NCI-H2196 treated with DMSO at 0.1 percent for 48 hours (cell line): ENCODE measurements around the gene DRAM1.
"Not testable (repeated sequence)": the region's sequence is repeated elsewhere in the genome, so short reads cannot be mapped to it uniquely, and the experiment has no call there.

Experiments used
- DNase-seq: peaks from one replicate; lab custom pipeline; 2025; ENCODE audit not compliant: unreplicated experiment; lab: John Stamatoyannopoulos, UW

DRAM1 gene

DNA sequence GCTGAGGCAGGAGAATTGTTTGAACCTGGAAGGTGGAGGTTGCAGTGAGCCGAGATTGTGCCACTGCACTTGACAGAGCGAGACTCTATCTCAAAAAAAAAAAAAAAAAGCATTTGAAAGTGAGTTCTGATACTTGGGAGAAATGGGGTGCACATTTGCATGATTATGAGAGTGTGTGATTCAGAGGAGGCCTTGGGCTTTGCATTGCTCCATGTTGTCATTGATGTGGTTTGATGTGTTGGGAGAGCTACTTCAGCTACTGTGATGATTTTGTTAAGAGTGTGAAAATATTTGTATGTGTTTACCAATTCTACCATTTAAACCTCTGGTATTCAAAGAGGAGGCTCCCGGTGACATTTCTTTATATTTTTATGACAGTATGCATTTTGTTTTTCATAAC, 24.4 kb downstream of the DRAM1 start:
- no peak for DNase-seq

DNA sequence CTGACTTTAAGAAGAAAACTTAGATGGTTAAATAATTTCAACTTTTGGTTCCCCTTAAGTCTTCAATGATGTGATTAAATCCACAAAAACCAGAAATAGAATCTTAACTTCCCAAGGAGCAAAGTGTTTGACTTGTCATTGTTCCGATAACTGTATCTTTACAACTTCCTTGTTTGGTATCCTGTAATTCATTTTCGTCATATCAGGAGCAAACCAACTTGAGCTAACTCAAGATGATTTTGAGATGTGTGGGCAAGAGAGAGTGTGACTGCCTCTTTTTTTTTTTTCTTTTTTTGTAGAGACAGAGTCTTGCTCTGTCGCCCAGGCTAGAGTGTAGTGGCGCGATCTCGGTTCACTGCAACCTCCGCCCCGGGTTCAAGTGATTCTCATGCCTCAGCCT, 25.3 kb downstream of the DRAM1 start:
- DNase-seq: no peak

DNA sequence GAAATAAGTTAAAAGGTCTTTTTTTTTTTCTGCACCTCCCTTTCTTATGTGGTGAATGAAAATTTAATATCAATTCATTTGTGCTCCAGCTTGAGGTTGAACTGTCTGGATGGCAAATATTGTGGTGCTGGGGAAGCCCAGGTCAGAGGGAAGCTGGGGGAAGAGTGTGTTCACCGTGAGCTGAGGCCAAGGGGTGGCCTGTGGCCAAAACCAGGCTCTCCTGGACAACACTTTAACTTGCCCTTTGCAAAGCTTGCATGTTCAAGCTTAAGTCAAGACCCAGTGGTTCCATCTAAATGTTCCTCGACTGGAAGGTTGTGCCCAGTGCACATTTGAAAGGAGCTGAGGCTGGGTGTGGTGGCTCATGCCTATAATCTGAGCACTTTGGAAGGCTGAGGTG, 28.8 kb downstream of the DRAM1 start:
- DNase-seq: no peak

DNA sequence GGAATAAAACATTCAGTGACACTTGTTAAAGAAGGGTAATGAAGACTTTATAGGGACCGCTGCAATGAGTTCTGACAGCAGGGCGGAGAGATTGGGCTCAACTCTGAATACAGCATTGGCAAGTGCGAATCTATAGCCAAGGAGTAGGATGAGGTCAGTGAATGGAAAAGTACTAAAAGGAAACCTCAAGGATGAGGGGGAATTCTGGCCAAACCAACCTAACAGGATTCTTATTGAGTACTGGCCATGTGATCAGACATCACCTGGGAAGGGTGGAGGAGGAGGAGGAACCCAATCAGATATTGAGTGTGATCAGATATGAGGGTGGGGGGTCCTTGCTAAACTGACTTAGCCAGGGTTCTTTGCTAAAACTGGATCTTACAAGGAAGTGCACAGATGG, 31.0 kb downstream of the DRAM1 start:
- no peak for DNase-seq

DNA sequence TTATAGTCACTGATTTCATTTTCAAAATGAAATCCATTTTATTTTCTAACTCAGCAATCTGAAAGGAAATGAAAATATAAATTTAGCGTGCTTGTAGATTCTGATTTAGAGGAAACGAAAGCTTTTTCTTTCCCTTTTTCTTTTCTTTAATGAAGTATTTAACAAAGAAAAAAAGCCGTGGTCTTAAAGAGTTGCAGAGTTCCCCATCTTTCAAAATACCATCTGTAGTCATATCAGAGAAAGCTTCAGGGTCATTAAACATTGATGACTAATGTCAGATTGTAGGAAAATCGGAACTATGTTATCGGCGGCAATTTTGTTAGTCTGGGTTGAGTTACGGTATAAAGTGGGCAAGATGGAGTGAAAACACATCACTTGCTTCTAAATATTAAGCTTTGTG, 32.3 kb downstream of the DRAM1 start:
- DNase-seq: no peak

DNA sequence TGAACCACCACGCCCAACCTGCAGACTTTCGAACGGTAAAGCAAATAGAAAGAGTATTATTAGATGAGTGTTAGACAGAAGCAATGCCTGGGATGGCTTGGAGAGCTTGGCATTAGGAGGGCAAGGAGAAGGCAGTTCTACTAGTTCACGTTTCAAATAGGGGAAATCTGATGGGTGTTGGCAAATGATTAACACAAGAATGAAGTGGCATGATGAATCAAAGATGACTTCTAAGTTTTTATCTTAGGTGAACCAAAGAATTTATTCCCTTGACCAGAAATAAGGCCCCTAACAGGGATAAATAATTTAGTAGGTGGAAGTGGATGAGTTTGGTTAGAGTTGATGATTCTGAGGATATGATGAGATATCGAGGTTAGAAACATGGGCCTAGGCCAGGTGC, 38.5 kb downstream of the DRAM1 start:
- DNase-seq: no peak

DNA sequence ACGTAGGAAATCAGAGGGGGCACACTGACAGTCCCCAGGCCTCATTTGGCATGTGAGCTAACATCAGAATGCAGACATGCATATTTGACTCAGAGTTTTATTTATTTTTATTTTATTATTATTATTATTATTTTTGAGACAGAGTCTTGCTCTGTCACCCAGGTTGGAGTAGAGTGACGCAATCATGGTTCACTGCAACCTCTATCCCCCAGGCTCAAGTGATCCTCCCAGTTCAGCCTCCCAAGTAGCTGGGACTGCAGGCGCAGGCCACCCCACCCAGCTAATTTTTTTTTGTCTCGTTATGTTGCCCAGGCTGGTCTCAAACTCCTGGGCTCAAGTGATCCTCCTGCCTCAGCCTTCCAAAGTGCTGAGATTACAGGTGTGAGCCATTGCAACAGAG, 41.4 kb downstream of the DRAM1 start:
- not testable (repeated sequence) for DNase-seq

DNA sequence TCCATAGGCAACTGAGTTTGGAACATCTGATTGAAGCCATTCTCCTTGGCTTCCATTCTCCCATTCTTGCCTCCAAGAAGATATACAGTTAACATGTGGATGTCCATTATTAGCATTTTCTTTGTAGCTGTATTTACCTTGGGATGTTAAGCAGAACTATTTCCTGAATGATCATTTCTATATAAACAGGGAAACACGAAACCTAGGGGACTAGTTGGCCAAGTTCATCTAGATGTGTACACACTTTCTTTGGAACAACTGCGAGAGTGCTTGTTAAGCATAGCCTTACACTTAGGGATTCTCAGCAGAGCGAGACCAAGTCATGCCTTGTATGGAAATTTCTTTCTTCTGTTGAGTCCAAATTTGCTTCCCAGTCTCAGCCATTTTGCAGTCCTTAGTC, 42.1 kb downstream of the DRAM1 start:
- DNase-seq: no peak

DNA sequence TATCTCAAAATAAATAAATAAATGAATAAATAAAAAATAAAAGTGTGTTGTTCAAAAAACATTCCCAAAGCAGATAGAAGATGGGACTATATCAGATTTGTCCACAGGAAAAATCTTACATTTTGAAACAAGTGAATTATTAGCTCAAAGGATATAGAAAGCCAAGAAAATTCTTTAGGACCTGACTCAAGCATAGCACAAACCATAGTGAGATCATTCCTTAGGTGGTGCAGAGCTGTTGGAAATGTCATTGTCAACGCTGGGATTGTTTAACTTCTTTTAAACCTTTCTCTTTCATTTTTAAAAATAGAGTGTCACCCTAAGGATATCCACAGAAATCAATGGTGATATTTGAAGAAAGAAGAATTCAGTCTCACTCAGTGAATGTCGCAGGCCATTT, 43.5 kb downstream of the DRAM1 start:
- DNase-seq: no peak

DNA sequence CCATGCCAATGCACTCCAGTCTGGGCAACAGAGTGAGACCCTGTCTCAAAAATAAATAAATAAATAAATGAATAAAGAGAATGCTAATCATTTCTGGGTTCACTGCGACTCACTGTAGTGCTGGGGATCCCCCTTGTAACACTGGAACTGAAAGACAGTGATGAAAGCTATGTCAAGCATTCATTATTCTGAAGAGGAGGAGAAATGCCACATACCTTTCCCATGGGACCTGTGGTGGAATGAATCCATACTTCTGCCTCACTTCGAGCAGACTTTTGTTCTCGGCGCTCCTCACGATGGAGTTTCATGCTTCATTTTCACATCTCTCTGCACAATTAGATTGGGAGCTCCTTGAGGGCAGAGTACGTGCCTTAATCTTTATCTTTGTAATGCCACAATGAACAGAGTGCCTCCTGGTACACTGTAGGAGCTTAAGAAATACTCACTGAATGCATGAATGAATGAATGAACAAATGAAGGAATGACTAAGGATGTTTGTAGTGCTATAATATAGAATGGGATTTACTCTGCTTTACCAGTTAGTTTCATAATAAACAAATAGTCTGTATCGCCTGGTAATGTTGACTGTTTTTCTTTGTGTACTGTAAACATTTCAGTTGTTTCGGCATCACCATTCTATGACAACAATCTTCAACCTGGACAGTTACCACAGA, 45.8 kb downstream of the DRAM1 start:
- DNase-seq: no peak

DNA sequence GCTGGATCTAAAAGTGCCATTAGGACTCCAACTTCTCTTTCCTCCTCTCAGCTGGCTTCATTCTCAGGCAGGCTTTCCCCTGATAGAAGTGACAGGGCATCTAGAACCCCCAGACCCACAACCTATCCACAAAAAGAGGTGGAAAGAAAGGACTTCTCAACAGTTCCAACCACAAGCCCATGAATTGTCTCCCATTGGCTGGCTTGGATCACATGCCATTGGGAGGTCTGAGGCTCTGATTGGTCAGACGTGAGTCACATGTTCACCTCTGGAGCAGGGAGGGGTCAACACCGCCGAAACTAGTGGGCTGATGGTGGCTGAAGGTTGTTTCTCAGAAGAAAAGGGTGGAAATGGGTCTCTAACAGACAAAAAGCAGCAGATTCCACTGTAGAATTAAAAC, 47.2 kb downstream of the DRAM1 start:
- no peak for DNase-seq

DNA sequence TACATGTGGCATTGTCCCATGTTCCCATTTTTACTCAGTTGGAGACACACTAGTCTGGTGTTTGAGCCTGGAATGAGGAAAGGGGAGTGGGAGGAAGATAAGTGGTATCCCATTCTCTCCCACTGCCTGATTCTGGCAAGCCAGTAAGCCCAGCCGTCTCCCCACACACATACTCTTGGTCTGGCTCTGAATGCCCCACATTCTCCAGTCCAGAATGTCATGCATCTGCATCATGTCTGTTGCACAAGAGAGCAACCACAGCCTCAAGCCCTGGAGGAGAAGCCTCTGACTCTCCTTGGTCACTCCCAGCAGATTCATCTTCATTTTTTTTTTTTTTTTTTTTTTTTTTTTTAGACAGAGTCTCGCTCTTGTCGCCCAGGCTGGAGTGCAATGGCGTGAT, 48.0 kb downstream of the DRAM1 start:
- DNase-seq: no peak

DNA sequence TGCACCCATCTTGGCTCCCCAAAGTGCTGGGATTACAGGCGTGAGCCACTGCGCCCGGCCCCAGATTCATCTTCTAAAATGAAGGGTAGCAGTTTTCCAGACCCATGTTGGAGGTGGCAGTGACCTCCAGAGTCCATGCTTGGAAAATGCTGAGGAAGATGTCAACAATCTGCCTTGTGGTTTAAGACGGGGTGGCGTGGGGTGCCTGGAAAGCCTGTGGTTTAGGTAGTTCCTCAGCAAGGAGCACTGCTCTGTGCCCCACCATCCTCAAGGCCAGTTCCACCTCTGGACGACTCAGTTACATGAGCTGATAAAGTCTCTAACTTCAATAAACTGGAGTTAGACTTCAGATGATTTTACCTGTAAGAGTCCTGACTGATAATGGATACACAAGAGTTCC, 48.6 kb downstream of the DRAM1 start:
- no peak for DNase-seq

DNA sequence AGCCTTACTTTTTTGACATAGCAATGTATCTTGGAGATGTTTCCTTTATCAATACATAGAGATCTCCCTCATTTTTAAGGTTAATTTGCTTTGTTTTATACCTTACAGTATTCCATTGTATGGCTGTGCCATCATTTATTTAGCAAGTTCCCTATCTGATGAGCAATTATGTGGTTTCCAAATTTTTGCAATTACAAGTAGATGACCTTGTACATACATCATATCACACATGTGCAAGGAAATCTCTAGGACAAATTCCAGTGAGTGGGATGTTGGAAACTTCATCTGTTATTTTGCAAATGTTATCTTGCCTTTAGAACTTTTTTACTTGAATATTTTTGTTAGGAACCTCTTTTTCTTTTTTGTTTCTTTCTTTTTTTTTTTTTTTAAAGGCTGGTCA, 49.7 kb downstream of the DRAM1 start:
- no peak for DNase-seq

DNA sequence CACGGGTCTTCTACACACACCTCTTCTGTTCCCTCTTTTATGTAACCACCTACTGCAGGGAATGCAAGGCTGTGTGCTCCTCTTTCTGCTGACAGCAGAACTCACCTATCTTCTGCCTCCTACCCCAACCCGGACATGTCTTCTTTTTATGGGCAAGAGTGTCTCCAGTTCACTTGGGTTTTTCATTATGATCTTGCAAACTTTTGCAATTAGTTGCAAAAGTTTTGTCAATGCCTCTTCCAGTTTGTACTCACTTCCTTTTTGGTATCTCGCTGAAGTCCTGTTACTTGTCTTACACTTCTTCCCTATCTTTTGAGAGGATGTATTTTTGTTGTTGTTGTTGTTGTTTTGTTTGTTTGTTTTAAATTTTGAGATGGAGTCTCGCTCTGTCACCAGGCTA, 50.6 kb downstream of the DRAM1 start:
- no peak for DNase-seq

DNA sequence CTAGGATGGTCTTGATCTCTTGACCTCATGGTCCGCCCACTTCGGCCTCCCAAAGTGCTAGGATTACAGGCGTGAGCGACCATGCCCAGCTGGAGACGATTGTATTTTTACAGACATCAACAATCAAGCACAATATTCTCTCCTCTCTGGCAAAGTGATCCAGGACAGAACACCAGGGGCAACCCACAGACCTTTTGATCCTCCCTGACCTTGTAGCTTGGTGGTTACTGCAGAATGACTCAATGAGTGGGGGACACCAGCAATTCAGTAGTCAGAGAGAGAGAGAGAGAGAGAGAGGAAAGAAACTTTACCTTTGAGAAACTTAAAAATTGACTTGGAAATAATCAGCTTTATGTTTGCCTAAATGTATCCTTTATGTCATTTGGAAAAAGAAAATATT, 51.2 kb downstream of the DRAM1 start:
- DNase-seq: no peak

DNA sequence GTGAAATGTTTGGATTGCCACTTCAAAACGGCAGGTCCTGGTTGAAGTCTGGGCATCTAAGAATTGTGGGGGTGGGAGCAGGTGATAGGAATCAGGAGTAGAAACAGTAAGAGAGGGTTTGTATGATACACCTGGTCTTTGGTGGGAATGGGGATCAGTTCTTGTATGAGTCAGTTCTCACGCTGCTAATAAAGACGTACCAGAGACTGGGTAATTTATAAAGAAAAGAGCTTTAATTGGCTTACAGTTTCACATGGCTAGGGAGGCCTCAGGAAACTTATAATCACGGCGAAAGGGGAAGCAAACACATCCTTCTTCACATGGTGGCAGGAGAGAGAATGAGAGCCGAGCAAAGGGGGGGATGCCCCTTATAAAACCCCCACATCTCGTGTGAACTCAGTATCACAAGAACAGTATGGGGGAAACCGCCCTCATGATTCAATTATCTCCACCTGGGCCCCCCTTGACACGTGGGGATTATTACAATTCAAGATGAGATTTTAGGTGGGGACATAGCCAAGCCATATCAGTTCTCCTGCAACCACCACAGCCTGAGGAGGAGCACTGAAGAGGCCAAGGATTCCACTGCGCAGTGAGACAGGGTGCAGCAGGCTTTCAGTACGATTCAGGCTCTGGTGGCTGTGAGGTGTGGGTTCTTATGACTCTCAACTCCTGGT, 52.1 kb downstream of the DRAM1 start:
- DNase-seq: no peak

DNA sequence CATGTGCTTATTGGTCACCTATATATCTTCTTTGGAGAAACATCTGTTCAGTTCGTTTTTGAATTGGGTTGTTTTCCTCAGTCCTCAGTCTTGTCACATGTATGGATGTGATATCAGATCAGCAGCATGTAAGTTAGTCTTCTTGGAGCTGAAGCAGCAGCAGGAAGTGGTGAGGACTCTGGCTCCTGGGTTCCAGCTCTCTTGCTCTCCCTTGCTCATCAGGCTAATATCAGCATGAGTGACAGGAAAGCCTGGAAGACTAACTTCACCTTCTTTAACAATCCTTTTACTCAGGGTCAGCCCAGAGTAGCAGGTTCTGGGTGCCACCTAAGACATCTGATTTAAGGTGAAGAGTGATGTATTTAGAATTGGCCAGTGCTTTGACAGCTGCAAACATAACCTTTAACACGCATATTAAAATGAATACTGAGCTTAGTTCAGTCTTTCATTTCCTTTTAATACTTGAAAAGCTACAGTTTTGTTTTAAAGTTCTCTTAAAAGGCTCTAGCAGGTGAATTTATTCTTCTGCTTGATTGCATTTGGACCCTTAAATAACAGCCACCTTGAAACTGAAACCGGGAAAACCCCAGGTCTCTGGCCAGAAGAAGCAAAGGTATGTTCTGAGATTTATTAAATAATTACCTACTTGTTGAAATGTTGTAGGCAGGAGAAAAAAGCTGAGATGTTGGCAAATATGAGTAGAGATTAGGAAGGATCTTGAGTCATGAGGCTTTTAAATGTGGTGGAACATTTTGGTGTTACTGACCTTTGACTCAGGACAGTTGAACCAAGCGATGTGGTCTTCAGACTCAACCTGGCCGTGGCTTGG, 54.3 kb downstream of the DRAM1 start:
- DNase-seq: no peak

DNA sequence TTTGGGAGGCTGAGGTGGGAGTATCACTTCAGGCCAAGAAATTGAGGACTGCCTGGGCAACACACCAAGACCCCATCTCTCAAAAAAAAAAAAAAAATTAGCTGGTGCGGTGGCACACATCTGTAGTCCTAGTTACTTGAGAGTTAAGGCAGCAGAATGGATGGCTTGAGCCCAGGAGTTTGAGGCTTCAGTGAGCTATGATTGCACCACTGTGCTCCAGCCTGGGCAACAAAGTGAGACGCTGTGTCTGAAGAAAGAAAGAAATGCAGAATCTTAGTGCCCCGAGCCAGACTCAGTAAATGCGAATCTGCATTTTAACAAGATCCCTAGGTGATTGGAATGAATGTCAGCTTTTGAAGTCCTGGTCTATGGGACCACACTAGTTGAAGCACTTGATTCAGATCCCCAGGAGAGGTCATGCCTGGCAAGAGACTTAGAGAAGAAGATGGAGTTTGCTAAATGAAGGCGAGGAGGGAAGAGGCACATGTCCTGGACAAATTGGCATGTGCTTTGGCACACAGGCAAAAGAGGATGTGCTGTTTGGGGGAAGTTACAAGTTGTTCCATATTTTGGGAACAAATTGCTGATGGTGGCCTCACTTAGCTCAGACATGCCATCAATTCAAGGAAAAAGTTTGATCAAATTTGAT, 56.6 kb downstream of the DRAM1 start:
- no peak for DNase-seq

DNA sequence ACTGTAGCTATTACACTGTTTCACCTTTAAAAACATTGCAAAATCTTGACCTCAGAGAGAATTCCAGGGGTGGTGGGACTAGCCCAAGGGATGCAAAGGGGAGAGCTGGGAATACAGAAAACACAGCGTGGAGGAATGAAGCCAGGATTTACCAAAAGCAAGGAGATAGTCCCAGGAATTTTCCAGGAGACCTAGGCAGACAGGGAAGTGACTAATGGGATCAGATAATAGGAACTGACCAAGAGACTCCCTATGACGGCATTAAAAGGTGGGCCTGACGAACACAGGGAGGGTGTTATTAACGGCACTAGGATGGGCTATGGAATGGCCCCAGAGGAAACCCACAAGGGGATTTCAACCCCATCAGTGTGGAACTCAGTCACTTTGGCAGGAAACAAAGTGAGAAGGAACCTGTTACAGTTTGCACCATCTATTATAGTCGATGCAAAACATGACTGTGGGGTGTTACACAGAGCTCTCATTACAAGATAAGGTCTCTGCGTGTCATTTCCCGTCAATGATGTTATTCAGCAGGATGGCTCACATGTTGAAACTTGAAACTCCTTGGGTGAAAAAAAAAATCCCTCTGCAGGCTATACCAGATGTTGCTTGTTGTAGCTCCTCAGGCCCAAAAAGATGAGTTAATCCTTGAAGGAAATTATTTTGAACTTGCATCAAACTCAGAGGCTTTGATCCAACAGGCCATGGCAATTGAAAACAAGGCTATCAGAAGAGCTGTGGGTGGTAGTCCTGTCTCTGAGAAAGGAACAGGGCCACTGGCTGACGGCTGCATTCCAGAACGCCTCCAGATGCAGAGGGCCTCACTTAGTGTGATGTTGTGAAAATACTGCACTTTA, 58.7 kb downstream of the DRAM1 start:
- DNase-seq: no peak

DNA sequence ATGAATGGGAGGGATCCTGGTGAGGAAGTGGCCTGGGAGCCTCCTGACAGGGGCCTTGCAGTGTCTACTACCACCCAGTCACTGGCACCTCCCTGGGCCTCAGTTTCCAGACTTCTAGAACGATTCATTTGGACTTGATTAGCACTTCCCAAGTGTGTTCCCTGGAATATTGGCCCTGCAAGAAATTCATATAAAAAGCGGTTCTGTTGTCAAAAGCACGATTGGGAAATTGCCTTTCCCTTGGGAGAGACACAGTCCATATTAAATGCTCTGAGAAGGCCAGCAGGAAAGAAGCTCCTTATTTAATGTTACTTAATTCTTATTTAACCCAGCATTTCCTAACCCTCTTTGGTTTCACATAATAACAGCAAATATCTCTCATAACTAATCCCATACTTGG, 61.9 kb downstream of the DRAM1 start:
- DNase-seq: no peak
